ENCODE results near the gene PRIMA1. TPM values are rescaled to one million over a fixed set of nuclear protein-coding genes. Genes with fewer than 3 reads are reported as not detected.

PRIMA1 gene
- total RNA-seq, 1 donor from 2014 or later = 4.0 TPM

DNA sequence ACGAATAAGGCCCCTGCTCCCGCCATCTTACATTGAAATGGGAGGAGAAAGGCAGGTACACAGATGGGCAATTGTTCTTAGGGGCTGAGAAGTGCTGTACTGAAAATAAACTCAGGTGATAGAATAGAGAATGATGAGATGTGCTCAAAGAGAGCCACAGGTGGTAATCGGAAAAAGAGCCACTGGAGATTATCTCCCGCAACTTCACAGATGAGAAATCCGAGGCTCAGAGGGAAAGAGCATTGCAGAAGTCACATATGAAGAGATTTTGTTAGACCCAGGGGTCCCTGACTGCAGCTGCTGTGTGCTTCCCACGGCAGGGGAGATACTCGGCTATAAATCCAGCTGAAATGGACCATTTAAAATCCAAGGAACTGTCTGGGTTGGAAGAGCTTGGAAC lies 73.7 kb downstream of the PRIMA1 start:
- DNase-seq (ENCODE audit: low spot score, unreplicated experiment) = no peak
- Mint-ChIP-seq H3K27ac (no peak overlapping the region), H3K9me3 (ENCODE audit: low read depth) (no peaks in the 10 kb centered on the region), H3K36me3 (ENCODE audit: insufficient read depth) (no peaks in the 10 kb centered on the region), H3K27me3 (peaks cover 11% of the 10 kb centered on the region), H3K4me1 (ENCODE audit: low read depth) (peaks cover 3% of the 10 kb centered on the region), H3K4me3 (ENCODE audit: low read depth) (no peak overlapping the region)
- TF ChIP-seq, protein P1, sequence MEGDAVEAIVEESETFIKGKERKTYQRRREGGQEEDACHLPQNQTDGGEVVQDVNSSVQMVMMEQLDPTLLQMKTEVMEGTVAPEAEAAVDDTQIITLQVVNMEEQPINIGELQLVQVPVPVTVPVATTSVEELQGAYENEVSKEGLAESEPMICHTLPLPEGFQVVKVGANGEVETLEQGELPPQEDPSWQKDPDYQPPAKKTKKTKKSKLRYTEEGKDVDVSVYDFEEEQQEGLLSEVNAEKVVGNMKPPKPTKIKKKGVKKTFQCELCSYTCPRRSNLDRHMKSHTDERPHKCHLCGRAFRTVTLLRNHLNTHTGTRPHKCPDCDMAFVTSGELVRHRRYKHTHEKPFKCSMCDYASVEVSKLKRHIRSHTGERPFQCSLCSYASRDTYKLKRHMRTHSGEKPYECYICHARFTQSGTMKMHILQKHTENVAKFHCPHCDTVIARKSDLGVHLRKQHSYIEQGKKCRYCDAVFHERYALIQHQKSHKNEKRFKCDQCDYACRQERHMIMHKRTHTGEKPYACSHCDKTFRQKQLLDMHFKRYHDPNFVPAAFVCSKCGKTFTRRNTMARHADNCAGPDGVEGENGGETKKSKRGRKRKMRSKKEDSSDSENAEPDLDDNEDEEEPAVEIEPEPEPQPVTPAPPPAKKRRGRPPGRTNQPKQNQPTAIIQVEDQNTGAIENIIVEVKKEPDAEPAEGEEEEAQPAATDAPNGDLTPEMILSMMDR (IDR thresholded peaks at IDR 0.05; ENCODE audit: unreplicated experiment) = no peak

GRCh38 chr14:93713726-93714405 lies 74.4 kb downstream of the PRIMA1 start:
- TF ChIP-seq, protein P1 (IDR thresholded peaks at IDR 0.05; ENCODE audit: unreplicated experiment) = no peak

GRCh38 chr14:93712838-93713724 lies 75.2 kb downstream of the PRIMA1 start:
- Mint-ChIP-seq H3K36me3 (ENCODE audit: insufficient read depth) (no peaks in the 10 kb centered on the region), H3K27me3 (peaks cover 15% of the 10 kb centered on the region), H3K27ac (no peak overlapping the region), H3K9me3 (ENCODE audit: low read depth) (no peaks in the 10 kb centered on the region), H3K4me1 (ENCODE audit: low read depth) (peaks cover 3% of the 10 kb centered on the region), H3K4me3 (ENCODE audit: low read depth) (no peak overlapping the region)
- DNase-seq (ENCODE audit: low spot score, unreplicated experiment) = no peak
- TF ChIP-seq, protein P1 (IDR thresholded peaks at IDR 0.05; ENCODE audit: unreplicated experiment) = no peak

More at GRCh38 chr14:93713726-93714405, 74.4 kb downstream of the PRIMA1 start:
- H3K27me3 Mint-ChIP-seq = peaks cover 13% of the 10 kb centered on the region
- no peaks in the 10 kb centered on the region for H3K36me3 Mint-ChIP-seq (ENCODE audit: insufficient read depth)
- no peak overlapping the region for H3K27ac Mint-ChIP-seq
- H3K4me3 Mint-ChIP-seq (ENCODE audit: low read depth) = no peak overlapping the region
- DNase-seq (ENCODE audit: low spot score, unreplicated experiment) = no peak
- peaks cover 3% of the 10 kb centered on the region for H3K4me1 Mint-ChIP-seq (ENCODE audit: low read depth)
- H3K9me3 Mint-ChIP-seq (ENCODE audit: low read depth) = no peaks in the 10 kb centered on the region

- Mint-ChIP-seq H3K36me3 (ENCODE audit: insufficient read depth) (no peaks in the 10 kb centered on the region), H3K27me3 (peaks cover 15% of the 10 kb centered on the region), H3K4me3 (ENCODE audit: low read depth) (no peak overlapping the region), H3K9me3 (ENCODE audit: low read depth) (no peaks in the 10 kb centered on the region), H3K27ac (no peak overlapping the region), H3K4me1 (ENCODE audit: low read depth) (peaks cover 3% of the 10 kb centered on the region)
- no peak for DNase-seq (ENCODE audit: low spot score, unreplicated experiment)
- TF ChIP-seq, protein P1 (IDR thresholded peaks at IDR 0.05; ENCODE audit: unreplicated experiment) = no peak
Observed at GRCh38 chr14:93712079-93712837, 76.0 kb downstream of the PRIMA1 start.

DNA sequence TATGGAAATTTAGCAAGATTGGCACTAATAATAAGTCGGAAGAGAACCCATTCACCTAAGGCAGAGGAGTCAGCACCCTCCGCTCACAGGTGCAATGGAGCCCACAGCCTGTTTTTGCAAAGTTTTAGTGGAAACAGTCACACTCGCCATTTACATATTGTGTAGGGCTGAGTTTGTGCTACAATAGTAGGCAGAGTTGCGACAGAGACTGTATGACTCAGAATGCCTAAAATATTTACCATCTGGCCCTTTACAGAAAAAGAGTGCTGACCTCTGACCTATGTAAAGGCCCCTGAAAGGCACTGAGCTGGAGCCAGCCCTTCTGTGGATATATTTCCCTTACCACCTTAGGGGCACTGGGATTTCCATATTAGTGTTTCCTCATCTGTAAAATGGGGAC lies 79.0 kb downstream of the PRIMA1 start:
- peaks cover 9% of the 10 kb centered on the region for H3K27me3 Mint-ChIP-seq
- no peak for DNase-seq (ENCODE audit: low spot score, unreplicated experiment)
- no peaks in the 10 kb centered on the region for H3K36me3 Mint-ChIP-seq (ENCODE audit: insufficient read depth)
- TF ChIP-seq, protein P1 (IDR thresholded peaks at IDR 0.05; ENCODE audit: unreplicated experiment) = no peak
- no peaks in the 10 kb centered on the region for H3K9me3 Mint-ChIP-seq (ENCODE audit: low read depth)
- H3K4me1 Mint-ChIP-seq (ENCODE audit: low read depth) = no peaks in the 10 kb centered on the region
- H3K4me3 Mint-ChIP-seq (ENCODE audit: low read depth) = no peak overlapping the region
- H3K27ac Mint-ChIP-seq = no peak overlapping the region

Measured in progenitor cell of endocrine pancreas (in vitro differentiated cells).